Brain microvascular endothelial cell (primary cell): ENCODE data around the gene SCUBE1.

Experiments used
- DNase-seq: peaks from one replicate; pipeline ENCODE4 v3.0.0-alpha.2; 2020
- H3K27ac ChIP-seq: fragments of 250-450 bp; sonication (Bioruptor Pico); 2 replicates; pipeline ENCODE4 v1.5.1; 2020; ENCODE audit warnings: mild to moderate bottlenecking, moderate library complexity
- H3K27me3 ChIP-seq: fragments of 250-450 bp; sonication (Bioruptor Pico); replicated peaks from 2 replicates; pipeline ENCODE4 v1.5.1; 2020; ENCODE audit warnings: mild to moderate bottlenecking
- H3K36me3 ChIP-seq: fragments of 250-450 bp; sonication (Bioruptor Pico); replicated peaks from 2 replicates; pipeline ENCODE4 v1.5.1; 2020; ENCODE audit warnings: mild to moderate bottlenecking
- H3K4me3 ChIP-seq: 2 replicates; pipeline ENCODE4 v1.5.1; 2011; ENCODE audit warnings: low read depth, mild to moderate bottlenecking, control low read depth, low read length, moderate library complexity
- in situ Hi-C: cut with HindIII; loops from 2 replicates; pipeline ENCODE4 v1.10.0; 2017; ENCODE audit warnings: low sequenced_read_pairs, low pct_ligation_motif_present
- TF ChIP-seq, protein P1 (sequence below): IDR thresholded peaks from 2 replicates; pipeline ENCODE4 v1.5.1; 2011; ENCODE audit warnings: low read depth, mild to moderate bottlenecking, moderate library complexity, low read length, control low read depth, inconsistent platforms; ENCODE audit errors: missing control alignments

Gene SCUBE1

GRCh38 chr22:43273902-43274484, 69.2 kb downstream of the SCUBE1 start:
- TF ChIP-seq, protein P1, sequence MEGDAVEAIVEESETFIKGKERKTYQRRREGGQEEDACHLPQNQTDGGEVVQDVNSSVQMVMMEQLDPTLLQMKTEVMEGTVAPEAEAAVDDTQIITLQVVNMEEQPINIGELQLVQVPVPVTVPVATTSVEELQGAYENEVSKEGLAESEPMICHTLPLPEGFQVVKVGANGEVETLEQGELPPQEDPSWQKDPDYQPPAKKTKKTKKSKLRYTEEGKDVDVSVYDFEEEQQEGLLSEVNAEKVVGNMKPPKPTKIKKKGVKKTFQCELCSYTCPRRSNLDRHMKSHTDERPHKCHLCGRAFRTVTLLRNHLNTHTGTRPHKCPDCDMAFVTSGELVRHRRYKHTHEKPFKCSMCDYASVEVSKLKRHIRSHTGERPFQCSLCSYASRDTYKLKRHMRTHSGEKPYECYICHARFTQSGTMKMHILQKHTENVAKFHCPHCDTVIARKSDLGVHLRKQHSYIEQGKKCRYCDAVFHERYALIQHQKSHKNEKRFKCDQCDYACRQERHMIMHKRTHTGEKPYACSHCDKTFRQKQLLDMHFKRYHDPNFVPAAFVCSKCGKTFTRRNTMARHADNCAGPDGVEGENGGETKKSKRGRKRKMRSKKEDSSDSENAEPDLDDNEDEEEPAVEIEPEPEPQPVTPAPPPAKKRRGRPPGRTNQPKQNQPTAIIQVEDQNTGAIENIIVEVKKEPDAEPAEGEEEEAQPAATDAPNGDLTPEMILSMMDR = peak; percentile 83
- in situ Hi-C loops = no loop called here
- Histone ChIP-seq H3K27ac (no peak overlapping the region), H3K36me3 (no peaks in the 10 kb centered on the region), H3K27me3 (peaks cover 6% of the 10 kb centered on the region), H3K4me3 (no peak overlapping the region)
- no peak for DNase-seq

DNA sequence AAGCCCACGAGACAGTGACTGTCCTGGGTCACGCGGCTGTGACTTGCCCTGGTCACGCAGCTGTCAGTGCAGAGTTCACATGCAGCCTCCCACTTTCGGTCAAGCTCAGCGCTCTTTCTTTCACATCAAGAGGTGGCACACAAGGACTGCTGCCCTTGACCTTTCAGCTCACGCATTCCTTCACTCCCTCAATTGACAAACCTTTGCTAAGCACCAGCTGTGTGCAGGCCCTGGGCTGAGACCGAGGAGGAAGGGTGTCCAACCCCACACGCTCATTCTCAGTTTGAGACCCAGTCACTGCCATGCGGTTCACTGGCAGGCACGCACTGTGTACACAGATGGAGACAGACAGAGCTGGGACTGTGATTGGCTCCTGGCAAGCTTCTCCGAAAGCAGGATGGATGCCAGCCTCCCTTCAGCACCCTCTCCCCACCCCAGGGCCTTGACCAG, 70.3 kb downstream of the SCUBE1 start:
- in situ Hi-C loops = no loop called here
- TF ChIP-seq, protein P1 = no peak
- H3K4me3 ChIP-seq = no peak overlapping the region
- DNase-seq = no peak
- no peak overlapping the region for H3K27ac ChIP-seq
- no peaks in the 10 kb centered on the region for H3K36me3 ChIP-seq
- H3K27me3 ChIP-seq = peaks cover 10% of the 10 kb centered on the region

DNA sequence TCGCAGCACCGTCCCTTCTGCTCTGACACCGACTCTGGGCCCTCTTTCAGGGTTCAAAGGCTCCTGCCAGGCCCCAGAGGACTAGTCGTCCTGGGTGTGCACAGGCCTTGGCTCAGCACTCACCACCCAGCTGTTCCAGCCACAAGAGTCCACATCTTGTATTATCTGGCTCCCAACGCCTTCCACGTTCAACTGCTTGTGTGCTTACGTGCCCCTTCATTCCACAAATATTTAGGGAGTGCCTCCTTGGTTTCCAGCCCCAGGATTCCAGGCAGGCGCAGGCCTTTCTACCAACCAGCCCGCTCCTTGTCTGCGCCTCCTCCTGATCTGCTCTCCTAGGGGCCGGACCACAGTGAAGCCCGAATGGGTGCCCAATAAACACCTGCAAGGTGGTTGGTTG, 70.9 kb downstream of the SCUBE1 start:
- H3K27ac ChIP-seq = no peak overlapping the region
- TF ChIP-seq, protein P1 = no peak
- no peak for DNase-seq

GRCh38 chr22:43270949-43271348, 72.2 kb downstream of the SCUBE1 start:
- no peak overlapping the region for H3K4me3 ChIP-seq
- peaks cover 17% of the 10 kb centered on the region for H3K27me3 ChIP-seq
- H3K36me3 ChIP-seq = no peaks in the 10 kb centered on the region
- TF ChIP-seq, protein P1 = no peak
- no peak for DNase-seq
- H3K27ac ChIP-seq = no peak overlapping the region
- in situ Hi-C loops = no loop called here

More for the DNA sequence above, 70.9 kb downstream of the SCUBE1 start:
- Histone ChIP-seq H3K4me3 (no peak overlapping the region), H3K36me3 (no peaks in the 10 kb centered on the region), H3K27me3 (peaks cover 10% of the 10 kb centered on the region)
- in situ Hi-C loops = no loop called here

DNA sequence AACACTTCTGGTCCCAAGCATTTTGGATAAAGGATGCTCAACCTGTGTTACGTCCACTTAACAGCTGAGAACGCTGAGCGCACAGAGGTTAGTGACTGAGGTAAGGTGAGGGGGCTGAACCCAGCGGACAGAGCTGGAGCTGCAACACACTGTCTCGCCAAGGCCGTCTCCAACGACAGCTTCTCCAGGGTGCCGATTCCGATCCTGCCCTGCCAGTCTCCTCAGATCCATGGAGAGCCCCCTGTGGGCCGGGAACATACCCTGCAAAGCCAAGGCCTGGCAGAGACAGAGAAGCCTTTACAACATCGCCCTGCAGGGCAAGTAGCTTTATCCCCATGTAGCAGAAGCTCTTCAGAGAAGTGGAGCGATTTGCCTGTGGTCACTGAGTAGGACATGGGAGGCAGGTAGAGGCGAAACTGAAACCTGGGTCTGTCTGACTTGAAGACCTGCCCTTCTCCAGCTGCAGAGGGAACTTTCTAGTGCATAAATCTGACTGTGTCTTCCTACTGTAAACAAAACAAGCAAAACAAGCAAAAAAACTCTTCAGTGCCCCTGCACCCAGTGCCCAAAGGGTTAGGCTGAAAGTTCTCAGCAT, 72.8 kb downstream of the SCUBE1 start:
- Histone ChIP-seq H3K4me3 (no peak overlapping the region), H3K27me3 (peaks cover 19% of the 10 kb centered on the region), H3K36me3 (no peaks in the 10 kb centered on the region), H3K27ac (no peak overlapping the region)
- in situ Hi-C loops = no loop called here
- TF ChIP-seq, protein P1 = peak; percentile 56
- DNase-seq = no peak
